K562 (cell line): ENCODE data around the gene TIGIT. TPM values are rescaled to one million over a fixed set of nuclear protein-coding genes. Genes with fewer than 3 reads are reported as not detected.

ENCODE experiments used
- ATAC-seq: fragments of 200-7000 bp; cut with Tn5 transposase; 3 replicates; pipeline ENCODE4 v1.9.1; 2020; ENCODE audit warnings: moderate library complexity
- BruUV-seq: library from RNA; stranded (reverse); fragments of 400-500 nt; replicated peaks from 2 replicates; lab custom pipeline; 2021; lab: Mats Ljungman, UMichigan
- CTCF ChIA-PET: fragments of 300-600 bp; formaldehyde crosslinking; extraction: SDS; loops from one replicate; lab custom pipeline; 2021; ENCODE audit warnings: low intra/inter-chr PET ratio; lab: Yijun Ruan, JAX
- POLR2A ChIA-PET: fragments of 300-600, 350-650 bp; sonication (Branson Sonifier 250); formaldehyde crosslinking; extraction: SDS; loops from one replicate; lab custom pipeline; 2021; ENCODE audit warnings: antibody characterized with exemption, inconsistent platforms; lab: Yijun Ruan, JAX
- DNase-seq, 4 experiments: peaks; one replicate each; pipeline versions ENCODE4 v3.0.0 to v3.0.0-alpha.2; 2011 to 2018; ENCODE audit warnings: low spot score in 3 of 4, mixed read lengths in 3 of 4; ENCODE audit errors: extremely low read depth in 1 of 4
- FAIRE-seq: peaks from 2 replicates; lab custom pipeline; 2011; peaks lifted over from hg19 to GRCh38; lab: Jason Lieb, UNC
- H2AFZ ChIP-seq: 2 replicates; pipeline ENCODE4 v1.6.0; 2011; ENCODE audit warnings: low read depth, low read length, control low read depth, inconsistent platforms
- H3K27ac ChIP-seq: fragments of 200-600 bp; 3 replicates; pipeline ENCODE4 v1.8.0; 2011; ENCODE audit warnings: low read depth, mild to moderate bottlenecking, control low read depth, inconsistent platforms, low read length, moderate library complexity, mixed read lengths; ENCODE audit errors: extremely low read depth
- H3K27me3 ChIP-seq, 2 experiments: fragments of 300-600 bp in 1 of 2; 2 replicates in 1 of 2; 3 replicates in 1 of 2; pipeline versions ENCODE4 v1.6.0 to v1.8.0; 2011; ENCODE audit warnings: inconsistent platforms in 2 of 2, low read length in 2 of 2, mild to moderate bottlenecking in 1 of 2, mixed read lengths in 1 of 2, moderate library complexity in 1 of 2; ENCODE audit not compliant: control insufficient read depth in 2 of 2, insufficient read depth in 2 of 2
- H3K36me3 ChIP-seq: fragments of 300-600 bp; 3 replicates; pipeline ENCODE4 v1.8.0; 2011; ENCODE audit warnings: mild to moderate bottlenecking, low read length, inconsistent platforms; ENCODE audit not compliant: control insufficient read depth, insufficient read depth
- H3K4me1 ChIP-seq, 2 experiments: fragments of 200-600 bp in 1 of 2; replicated peaks in 1 of 2; 2 replicates in 1 of 2; 3 replicates in 1 of 2; pipeline versions ENCODE4 v1.5.1 to v1.8.0; 2011; ENCODE audit warnings: inconsistent platforms in 2 of 2, low read length in 2 of 2, mild to moderate bottlenecking in 1 of 2, mixed read lengths in 1 of 2, moderate library complexity in 1 of 2; ENCODE audit not compliant: control insufficient read depth in 2 of 2, insufficient read depth in 2 of 2
- H3K4me2 ChIP-seq: 2 replicates; pipeline ENCODE4 v1.6.1; 2011; ENCODE audit warnings: low read length, control low read depth, inconsistent platforms, mixed read lengths; ENCODE audit not compliant: insufficient read depth
- H3K4me3 ChIP-seq: fragments of 200-600 bp; sonication (generic), shearing (Covaris generic); 2 replicates; pipeline ENCODE4 v1.5.1; 2016; ENCODE audit warnings: control low read depth, inconsistent platforms
- H3K79me2 ChIP-seq: fragments of 200-600 bp; 3 replicates; pipeline ENCODE4 v1.8.0; 2011; ENCODE audit warnings: low read length, inconsistent platforms; ENCODE audit not compliant: control insufficient read depth, insufficient read depth
- H3K9ac ChIP-seq, 2 experiments: 2 replicates each; pipeline versions ENCODE4 v1.6.0 to v1.6.1; 2011; ENCODE audit warnings: low read depth in 2 of 2, low read length in 2 of 2, control low read depth in 1 of 2, inconsistent platforms in 1 of 2, mild to moderate bottlenecking in 1 of 2, mixed read lengths in 1 of 2; ENCODE audit not compliant: insufficient read depth in 1 of 2
- H3K9me1 ChIP-seq: one replicate; pipeline ENCODE4 v1.6.0; 2011; ENCODE audit warnings: inconsistent platforms, mild to moderate bottlenecking, low read length, moderate library complexity; ENCODE audit not compliant: control insufficient read depth, insufficient read depth
- H3K9me3 ChIP-seq: replicated peaks from 2 replicates; pipeline ENCODE4 v1.5.1; 2011; ENCODE audit warnings: low read depth, low read length, inconsistent platforms; ENCODE audit not compliant: control insufficient read depth, insufficient read depth
- H4K20me1 ChIP-seq: replicated peaks from 2 replicates; pipeline ENCODE4 v1.6.1; 2011; ENCODE audit warnings: low read length, inconsistent platforms, mixed read lengths; ENCODE audit not compliant: control insufficient read depth, insufficient read depth
- ADNP ChIP-seq: fragments of 200-800 bp; sonication (Bioruptor generic); IDR thresholded peaks from 2 replicates; pipeline ENCODE4 v1.6.1; 2016; ENCODE audit warnings: missing genetic modification characterization, missing compliant biosample characterization
- DMBX1 ChIP-seq: fragments of 250-450 bp; sonication (Bioruptor Pico); IDR thresholded peaks from 2 replicates; pipeline ENCODE4 v1.8.0; 2022; ENCODE audit warnings: inconsistent platforms, mild to moderate bottlenecking, moderate library complexity, borderline replicate concordance
- GABPB1 ChIP-seq: sonication (generic); formaldehyde crosslinking; IDR thresholded peaks from 2 replicates; pipeline ENCODE4 v1.8.0; 2022; ENCODE audit warnings: mild to moderate bottlenecking, missing genetic modification reagents
- KDM1A ChIP-seq, 2 experiments: fragments of 450-650 bp; IDR thresholded peaks; 2 replicates each; pipeline ENCODE4 v1.6.1; 2016; ENCODE audit warnings: mild to moderate bottlenecking in 2 of 2
- KHSRP ChIP-seq: fragments of 450-650 bp; IDR thresholded peaks from 2 replicates; pipeline ENCODE4 v1.6.1; 2017
- POLR2AphosphoS2 ChIP-seq: IDR thresholded peaks from 2 replicates; pipeline ENCODE4 v1.6.1; 2012; ENCODE audit warnings: low read length, improper control_type of control experiment
- RBM15 ChIP-seq: fragments of 200-400 bp; formaldehyde crosslinking; IDR thresholded peaks from 2 replicates; pipeline ENCODE4 v1.6.1; 2018; ENCODE audit warnings: mild to moderate bottlenecking, low read length, moderate library complexity; ENCODE audit not compliant: insufficient read depth
- SP2 ChIP-seq: IDR thresholded peaks from 2 replicates; pipeline ENCODE4 v1.6.1; 2011; ENCODE audit warnings: mild to moderate bottlenecking, low read depth, low read length, moderate library complexity; ENCODE audit not compliant: poor library complexity, severe bottlenecking; ENCODE audit errors: extremely low read depth
- STAT6 ChIP-seq: sonication (generic); formaldehyde crosslinking; IDR thresholded peaks from 2 replicates; pipeline ENCODE4 v1.8.1; 2023; ENCODE audit warnings: mild to moderate bottlenecking, missing genetic modification reagents
- THRB ChIP-seq: fragments of 450-650 bp; formaldehyde crosslinking; conservative IDR thresholded peaks from 2 replicates; pipeline ENCODE4 v1.4.0; 2022; ENCODE audit warnings: mild to moderate bottlenecking, missing genetic modification characterization
- YY1 ChIP-seq, 3 experiments: IDR thresholded peaks; 2 replicates each; pipeline ENCODE4 v1.6.1; 2011; ENCODE audit warnings: low read length in 2 of 3, mild to moderate bottlenecking in 2 of 3, moderate library complexity in 2 of 3, borderline replicate concordance in 1 of 3, control low read depth in 1 of 3, low read depth in 1 of 3; ENCODE audit not compliant: insufficient read depth in 3 of 3, insufficient replicate concordance in 2 of 3, control insufficient read depth in 1 of 3, insufficient read length in 1 of 3; ENCODE audit errors: extremely low read depth in 1 of 3
- ZC3H8 ChIP-seq: fragments of 450-650 bp; IDR thresholded peaks from 2 replicates; pipeline ENCODE4 v1.6.1; 2017
- ZNF143 ChIP-seq: sonication (generic); formaldehyde crosslinking; IDR thresholded peaks from 2 replicates; pipeline ENCODE4 v1.9.0; 2022; ENCODE audit warnings: mild to moderate bottlenecking, missing genetic modification reagents
- WGBS: fragments of 100-300 bp; shearing (Covaris generic); methylation state at CpG from one replicate; pipeline ENCODE4 v1.1.6; 2016; ENCODE audit warnings: low coverage, mixed read lengths; ENCODE audit not compliant: insufficient coverage; ENCODE audit errors: missing lambda C conversion rate; 5-methylcytosine and 5-hydroxymethylcytosine counted together
- in situ Hi-C: fragments of 300-500 bp; cut with MboI; formaldehyde crosslinking; loops from 4 replicates; pipeline ENCODE4 v1.15.0; 2018; ENCODE audit warnings: inconsistent platforms, mixed read lengths
- intact Hi-C: fragments of 100-400 bp; cut with micrococcal nuclease; formaldehyde crosslinking; loops from 2 replicates; pipeline ENCODE4 v1.14.2; 2022
- polyA plus RNA-seq, 8 experiments: library from polyadenylated mRNA; depleted of rRNA in 4 of 8; stranded (reverse) in 5 of 8; unstranded in 3 of 8; fragments of >200 nt; fragmentation: Nextera tagmentation in 2 of 8; fragmentation: Illumina TruSeq in 1 of 8; extraction: Ambion mirVana in 2 of 8; extraction: Trizol in 1 of 8; gene quantifications; 2 replicates each; pipeline versions ENCODE4 v1.2.1 to v1.2.3, GENCODE V29; 2011 to 2014; ENCODE audit warnings: inconsistent platforms in 1 of 8, missing spikeins in 1 of 8
- total RNA-seq, 7 experiments: library from RNA; depleted of rRNA in 6 of 7; stranded (reverse); fragments of >200 nt in 6 of 7; fragmentation: Illumina TruSeq in 2 of 7; extraction: Trizol in 2 of 7; gene quantifications; 2 replicates each; pipeline versions ENCODE4 v1.2.1 to v1.2.3, GENCODE V29; 2011 to 2021; ENCODE audit warnings: low replicate concordance in 1 of 7
- TF ChIP-seq, protein P1 (sequence below): fragments of 250-450 bp; sonication (Bioruptor Pico); IDR thresholded peaks from 2 replicates; pipeline ENCODE4 v1.5.0; 2020; ENCODE audit warnings: mild to moderate bottlenecking
- TF ChIP-seq, protein P2 (sequence below): fragments of 150-350 bp; conservative IDR thresholded peaks from 2 replicates; pipeline ENCODE4 v1.6.1; 2014; ENCODE audit warnings: low read length

The TIGIT gene
- total and polyA plus RNA-seq, 9 of the 15 experiments (the other 6 are each of a cell fraction or from before 2014, with no cell fraction given) = 0.11 TPM; not detected in 8

DNA sequence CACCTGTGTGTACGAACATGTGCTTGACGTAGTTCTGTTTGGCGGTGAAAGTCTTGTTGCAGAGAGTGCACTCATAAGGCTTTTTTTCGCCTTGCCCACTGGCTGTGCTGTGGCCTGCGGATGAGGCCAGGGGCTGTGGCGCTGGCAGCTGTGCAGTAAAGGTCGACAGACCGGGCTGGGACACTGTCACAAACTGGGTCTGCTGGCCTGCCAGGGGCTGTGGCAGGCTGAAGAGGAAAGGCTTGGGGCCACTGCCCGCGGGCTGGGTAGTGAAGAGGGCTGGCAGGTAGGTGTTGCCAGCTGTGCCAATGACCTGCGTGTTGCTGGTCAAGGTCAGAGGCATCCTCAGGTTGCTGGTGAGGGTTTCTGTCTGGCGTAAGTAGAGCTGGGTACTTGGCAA lies 56.4 kb downstream of the TIGIT start:
- CTCF ChIA-PET = interaction anchor here (0.6 kb wide), 1 partner anchor 58 kb away, joined by 3 read pairs; no protein-coding TSS in a partner anchor
- FAIRE-seq (no peak), DNase-seq (no peak), ATAC-seq (no peak)
- Histone ChIP-seq H3K27me3 (peaks cover 0 to 10% of the 10 kb centered on the region in 2 experiments; a peak in 2 of 5 replicates), H3K9me1 (no peaks in the 10 kb centered on the region), H3K4me1 (no peaks in the 10 kb centered on the region), H3K9ac (no peak overlapping the region; a peak in 1 of 4 replicates), H3K4me3 (no peak overlapping the region), H3K27ac (no peak overlapping the region), H3K9me3 (no peaks in the 10 kb centered on the region), H4K20me1 (no peaks in the 10 kb centered on the region), H3K4me2 (no peak overlapping the region), H3K36me3 (no peaks in the 10 kb centered on the region), H2AFZ (no peak overlapping the region), H3K79me2 (no peaks in the 10 kb centered on the region)
- in situ Hi-C loops = no loop called here
- POLR2A ChIA-PET = no interaction called here
- intact Hi-C loops = no loop called here
- no TSS peak for BruUV-seq
- WGBS = 18% methylated on average over 2 of the region's 12 CpGs
- TF ChIP-seq ZC3H8 = no peak
- TF ChIP-seq, protein P1, sequence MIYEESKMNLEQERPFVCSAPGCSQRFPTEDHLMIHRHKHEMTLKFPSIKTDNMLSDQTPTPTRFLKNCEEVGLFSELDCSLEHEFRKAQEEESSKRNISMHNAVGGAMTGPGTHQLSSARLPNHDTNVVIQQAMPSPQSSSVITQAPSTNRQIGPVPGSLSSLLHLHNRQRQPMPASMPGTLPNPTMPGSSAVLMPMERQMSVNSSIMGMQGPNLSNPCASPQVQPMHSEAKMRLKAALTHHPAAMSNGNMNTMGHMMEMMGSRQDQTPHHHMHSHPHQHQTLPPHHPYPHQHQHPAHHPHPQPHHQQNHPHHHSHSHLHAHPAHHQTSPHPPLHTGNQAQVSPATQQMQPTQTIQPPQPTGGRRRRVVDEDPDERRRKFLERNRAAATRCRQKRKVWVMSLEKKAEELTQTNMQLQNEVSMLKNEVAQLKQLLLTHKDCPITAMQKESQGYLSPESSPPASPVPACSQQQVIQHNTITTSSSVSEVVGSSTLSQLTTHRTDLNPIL (CRISPR knock-in tag) = no peak
- TF ChIP-seq KHSRP = no peak
- no peak for TF ChIP-seq DMBX1 (CRISPR knock-in tag)
- TF ChIP-seq POLR2AphosphoS2 = no peak
- no peak for TF ChIP-seq STAT6 (CRISPR knock-in tag)
- TF ChIP-seq KDM1A (IDR thresholded peaks at IDR 0.05) = no peak
- no peak for TF ChIP-seq THRB (CRISPR knock-in tag)
- TF ChIP-seq SP2 = no peak
- no peak for TF ChIP-seq ADNP (tag)
- TF ChIP-seq RBM15 = no peak
- no peak for TF ChIP-seq GABPB1
- TF ChIP-seq ZNF143 (CRISPR knock-in tag) = no peak
- TF ChIP-seq YY1 (IDR thresholded peaks at IDR 0.05; ENCODE audit: borderline replicate concordance in 1 of 3, control insufficient read depth in 1 of 3, extremely low read depth in 1 of 3, insufficient read depth in 3 of 3, insufficient read length in 1 of 3, insufficient replicate concordance in 2 of 3, low read depth in 1 of 3, low read length in 2 of 3) = no peak
- TF ChIP-seq, protein P2, sequence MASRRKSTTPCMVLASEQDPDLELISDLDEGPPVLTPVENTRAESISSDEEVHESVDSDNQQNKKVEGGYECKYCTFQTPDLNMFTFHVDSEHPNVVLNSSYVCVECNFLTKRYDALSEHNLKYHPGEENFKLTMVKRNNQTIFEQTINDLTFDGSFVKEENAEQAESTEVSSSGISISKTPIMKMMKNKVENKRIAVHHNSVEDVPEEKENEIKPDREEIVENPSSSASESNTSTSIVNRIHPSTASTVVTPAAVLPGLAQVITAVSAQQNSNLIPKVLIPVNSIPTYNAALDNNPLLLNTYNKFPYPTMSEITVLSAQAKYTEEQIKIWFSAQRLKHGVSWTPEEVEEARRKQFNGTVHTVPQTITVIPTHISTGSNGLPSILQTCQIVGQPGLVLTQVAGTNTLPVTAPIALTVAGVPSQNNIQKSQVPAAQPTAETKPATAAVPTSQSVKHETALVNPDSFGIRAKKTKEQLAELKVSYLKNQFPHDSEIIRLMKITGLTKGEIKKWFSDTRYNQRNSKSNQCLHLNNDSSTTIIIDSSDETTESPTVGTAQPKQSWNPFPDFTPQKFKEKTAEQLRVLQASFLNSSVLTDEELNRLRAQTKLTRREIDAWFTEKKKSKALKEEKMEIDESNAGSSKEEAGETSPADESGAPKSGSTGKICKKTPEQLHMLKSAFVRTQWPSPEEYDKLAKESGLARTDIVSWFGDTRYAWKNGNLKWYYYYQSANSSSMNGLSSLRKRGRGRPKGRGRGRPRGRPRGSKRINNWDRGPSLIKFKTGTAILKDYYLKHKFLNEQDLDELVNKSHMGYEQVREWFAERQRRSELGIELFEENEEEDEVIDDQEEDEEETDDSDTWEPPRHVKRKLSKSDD = no peak
